Progenitor cell of endocrine pancreas (in vitro differentiated cells): ENCODE results near the gene RPTOR. TPM values are rescaled to one million over a fixed set of nuclear protein-coding genes. Genes with fewer than 3 reads are reported as not detected.

ENCODE experiments used
- DNase-seq: peaks from one replicate; pipeline ENCODE4 v3.0.0; 2021; ENCODE audit warnings: low spot score; ENCODE audit not compliant: unreplicated experiment
- H3K27ac Mint-ChIP-seq: 2 replicates; pipeline ENCODE4 v1.8.0; 2021; ENCODE audit warnings: mild to moderate bottlenecking, moderate library complexity, mixed read lengths
- H3K27me3 Mint-ChIP-seq: 2 replicates; pipeline ENCODE4 v1.8.0; 2021; ENCODE audit warnings: mixed read lengths
- H3K36me3 Mint-ChIP-seq: 2 replicates; pipeline ENCODE4 v1.8.0; 2022; ENCODE audit warnings: mixed read lengths; ENCODE audit not compliant: insufficient read depth
- H3K4me1 Mint-ChIP-seq: 2 replicates; pipeline ENCODE4 v1.8.0; 2021; ENCODE audit warnings: low read depth, mixed read lengths
- H3K4me3 Mint-ChIP-seq: 2 replicates; pipeline ENCODE4 v1.8.0; 2021; ENCODE audit warnings: low read depth, mild to moderate bottlenecking, moderate library complexity, mixed read lengths
- H3K9me3 Mint-ChIP-seq: 2 replicates; pipeline ENCODE4 v1.8.0; 2021; ENCODE audit warnings: low read depth, mixed read lengths
- CTCF ChIP-seq: fragments of 200-600 bp; sonication (generic); IDR thresholded peaks from one replicate; pipeline ENCODE4 v1.5.0; 2021; ENCODE audit warnings: antibody characterized with exemption, mild to moderate bottlenecking; ENCODE audit not compliant: unreplicated experiment
- total RNA-seq: library from RNA; stranded (reverse); gene quantifications from 2 replicates; pipeline ENCODE4 v1.2.1, GENCODE V29; 2021

The RPTOR gene
- total RNA-seq, 1 donor from 2014 or later: 40.0 TPM

DNA sequence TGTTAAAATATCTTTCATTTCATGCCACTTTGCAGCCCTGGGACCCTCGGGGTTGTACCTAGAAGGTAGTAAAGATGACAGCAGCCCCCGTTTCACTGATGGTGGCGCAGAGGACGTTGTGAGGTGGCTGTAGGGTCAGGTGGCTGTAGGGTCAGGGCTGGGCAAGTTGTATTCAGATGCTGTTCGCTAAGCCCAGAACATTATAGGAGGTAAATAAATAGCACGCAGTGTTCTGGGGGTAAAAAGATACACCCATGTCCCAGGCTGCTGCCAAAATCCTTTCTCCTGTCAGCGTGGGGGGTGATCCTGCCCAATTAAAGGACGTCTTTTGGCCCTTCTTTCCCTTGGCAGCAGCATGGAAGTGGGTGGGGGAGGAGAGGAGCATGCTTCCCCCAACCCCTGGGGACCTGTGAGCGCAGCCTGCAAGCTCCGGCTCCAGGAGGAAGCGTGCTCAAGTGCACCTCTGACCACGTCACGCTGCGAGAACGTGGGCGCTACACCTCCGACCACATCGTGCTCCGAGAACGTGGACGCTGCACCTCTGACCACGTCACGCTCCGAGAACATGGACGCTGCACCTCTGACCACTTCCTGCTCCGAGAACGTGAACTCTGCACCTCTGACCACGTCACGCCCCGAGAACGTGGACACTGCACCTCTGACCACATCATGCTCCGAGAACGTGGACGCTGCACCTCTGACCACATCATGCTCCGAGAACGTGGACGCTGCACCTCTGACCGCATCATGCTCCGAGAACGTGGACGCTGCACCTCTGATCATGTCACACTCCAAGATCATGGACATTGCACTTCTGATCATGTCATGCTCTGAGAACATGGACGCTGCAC is 182.1 kb downstream of the RPTOR start:
- no peak overlapping the region for H3K4me3 Mint-ChIP-seq
- H3K4me1 Mint-ChIP-seq: no peaks in the 10 kb centered on the region
- peaks cover 5% of the 10 kb centered on the region for H3K9me3 Mint-ChIP-seq
- no peak for TF ChIP-seq CTCF
- peaks cover 4% of the 10 kb centered on the region for H3K36me3 Mint-ChIP-seq
- no peak for DNase-seq
- H3K27ac Mint-ChIP-seq: no peak overlapping the region
- H3K27me3 Mint-ChIP-seq: no peaks in the 10 kb centered on the region

- Mint-ChIP-seq H3K36me3 (peaks cover 4% of the 10 kb centered on the region), H3K27ac (no peak overlapping the region), H3K9me3 (peaks cover 5% of the 10 kb centered on the region), H3K4me1 (no peaks in the 10 kb centered on the region), H3K4me3 (no peak overlapping the region), H3K27me3 (no peaks in the 10 kb centered on the region)
- DNase-seq: no peak
- no peak for TF ChIP-seq CTCF
Observed at GRCh38 chr17:80727409-80727755, 182.7 kb downstream of the RPTOR start.

DNA sequence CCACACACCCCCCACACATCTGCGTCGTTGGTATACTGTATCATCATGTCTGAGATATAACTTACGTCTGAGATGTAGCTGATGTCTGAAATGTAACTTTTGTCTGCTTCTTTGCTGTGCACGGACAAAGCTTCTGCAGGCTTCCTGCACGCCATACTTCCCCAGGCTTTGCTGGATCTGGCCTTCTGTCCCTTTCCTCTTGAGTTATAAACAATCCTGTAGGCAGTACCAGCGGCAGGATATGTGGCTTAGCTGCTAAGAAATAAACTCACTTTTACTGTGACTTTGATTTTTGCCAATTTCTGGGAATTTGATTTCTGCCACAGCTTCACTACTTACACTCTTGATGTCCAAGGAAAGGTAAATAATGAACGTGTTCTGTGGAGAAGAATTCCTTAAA is 184.4 kb downstream of the RPTOR start:
- DNase-seq: no peak
- no peak for TF ChIP-seq CTCF
- no peak overlapping the region for H3K27ac Mint-ChIP-seq
- peaks cover 4% of the 10 kb centered on the region for H3K36me3 Mint-ChIP-seq
- peaks cover 4% of the 10 kb centered on the region for H3K4me1 Mint-ChIP-seq
- H3K27me3 Mint-ChIP-seq: no peaks in the 10 kb centered on the region
- H3K4me3 Mint-ChIP-seq: no peak overlapping the region
- H3K9me3 Mint-ChIP-seq: no peaks in the 10 kb centered on the region

- peaks cover 7% of the 10 kb centered on the region for H3K4me1 Mint-ChIP-seq
- no peaks in the 10 kb centered on the region for H3K9me3 Mint-ChIP-seq
- H3K27ac Mint-ChIP-seq: no peak overlapping the region
- TF ChIP-seq CTCF: no peak
- H3K4me3 Mint-ChIP-seq: no peak overlapping the region
- H3K27me3 Mint-ChIP-seq: no peaks in the 10 kb centered on the region
- H3K36me3 Mint-ChIP-seq: peaks cover 4% of the 10 kb centered on the region
- no peak for DNase-seq
Observed at GRCh38 chr17:80729761-80730160, 185.1 kb downstream of the RPTOR start.

DNA sequence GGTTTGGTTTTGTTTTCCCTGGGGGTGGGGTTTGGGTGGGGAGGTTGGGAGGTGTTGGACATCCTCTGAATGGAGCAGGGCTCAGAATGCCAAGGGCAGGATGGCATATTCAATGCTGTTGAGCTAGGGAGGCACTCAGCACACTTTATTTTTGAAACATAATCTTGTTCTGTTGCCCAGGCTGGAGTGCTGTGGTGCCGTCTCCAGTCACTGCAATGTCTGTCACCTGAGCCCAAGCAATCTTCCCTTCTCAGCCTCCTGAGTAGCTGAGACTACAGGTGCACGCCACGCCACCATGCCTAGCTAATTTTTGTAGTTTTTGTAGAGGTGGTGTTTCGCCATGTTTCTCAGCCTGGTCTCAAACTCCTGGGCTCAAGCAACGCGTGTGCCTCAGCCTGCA is 186.1 kb downstream of the RPTOR start:
- Mint-ChIP-seq H3K4me3 (no peak overlapping the region), H3K27ac (peak overlapping the region; percentile 76), H3K9me3 (no peaks in the 10 kb centered on the region), H3K27me3 (no peaks in the 10 kb centered on the region), H3K36me3 (peaks cover 4% of the 10 kb centered on the region), H3K4me1 (peaks cover 7% of the 10 kb centered on the region)
- no peak for DNase-seq
- TF ChIP-seq CTCF: no peak
